AML-193 (cell line): ENCODE measurements around the gene PTPRE.

ENCODE experiments used
- DNase-seq, 2 experiments: peaks; one replicate each; lab custom pipeline; 2025; lab: John Stamatoyannopoulos, UW

The PTPRE gene

DNA sequence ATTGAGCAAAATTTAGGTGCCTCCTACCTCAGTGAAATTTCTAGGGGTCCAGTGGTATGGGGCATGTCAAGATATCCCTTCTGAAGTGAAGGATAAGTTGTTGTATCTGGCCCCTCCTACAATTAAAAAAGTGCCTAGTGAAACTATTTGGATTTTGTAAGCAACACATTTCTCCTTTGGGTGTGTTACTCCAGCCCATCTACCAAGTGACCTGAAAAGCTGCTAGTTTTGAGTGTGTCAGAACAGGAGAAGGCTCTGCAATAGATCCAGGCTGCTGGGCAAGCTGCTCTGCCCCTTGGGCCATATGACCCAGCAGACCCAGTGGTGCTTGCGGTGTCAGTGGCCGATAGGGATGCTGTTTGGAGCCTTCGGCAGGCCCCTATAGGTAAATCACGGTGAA, 46.0 kb downstream of the PTPRE start:
- DNase-seq = no peak

- no peak for DNase-seq
These were observed 47.0 kb downstream of the PTPRE start for GRCh38 chr10:127953876-127954275.

DNA sequence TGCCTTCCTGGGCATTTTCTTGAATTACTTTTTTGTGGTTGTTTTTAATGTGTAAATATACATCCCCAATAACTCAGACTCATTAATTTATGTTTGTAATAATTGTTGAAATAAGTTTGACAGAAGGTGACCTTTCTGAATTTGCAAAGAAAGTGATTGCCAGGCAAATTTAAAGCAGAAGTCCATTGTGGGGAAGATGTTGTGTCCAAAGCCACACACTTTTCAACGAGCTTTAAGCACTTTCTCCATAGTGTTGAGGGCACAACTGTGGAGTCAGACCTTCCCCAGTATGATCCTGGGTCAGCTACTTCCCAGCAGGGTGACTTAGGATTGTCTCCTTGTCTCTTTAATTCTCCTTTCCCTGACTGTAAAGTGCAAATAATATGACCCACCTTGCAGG, 52.5 kb downstream of the PTPRE start:
- no peak for DNase-seq

DNA sequence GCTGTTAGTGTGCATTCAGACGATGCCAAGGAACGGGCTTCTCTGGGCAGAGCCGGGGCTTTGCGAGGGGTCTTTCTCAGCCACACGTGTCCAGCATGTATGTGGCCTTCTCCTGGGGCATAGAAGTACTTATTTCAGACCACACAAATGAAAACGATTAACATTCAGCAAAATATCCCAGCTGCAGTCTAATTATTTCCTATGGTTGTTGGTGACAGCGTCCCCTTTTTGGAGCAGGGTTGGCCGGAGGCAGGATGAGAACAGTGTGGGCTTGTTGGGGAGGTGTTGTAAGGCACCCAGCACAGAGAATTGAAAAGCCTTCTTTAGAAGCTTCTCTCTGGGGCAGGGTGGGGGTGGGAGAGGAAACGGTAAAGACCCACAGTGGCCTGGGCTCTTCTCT, 54.2 kb downstream of the PTPRE start:
- DNase-seq = no peak

- no peak for DNase-seq
These were observed 55.3 kb downstream of the PTPRE start for GRCh38 chr10:127962205-127962604.

DNA sequence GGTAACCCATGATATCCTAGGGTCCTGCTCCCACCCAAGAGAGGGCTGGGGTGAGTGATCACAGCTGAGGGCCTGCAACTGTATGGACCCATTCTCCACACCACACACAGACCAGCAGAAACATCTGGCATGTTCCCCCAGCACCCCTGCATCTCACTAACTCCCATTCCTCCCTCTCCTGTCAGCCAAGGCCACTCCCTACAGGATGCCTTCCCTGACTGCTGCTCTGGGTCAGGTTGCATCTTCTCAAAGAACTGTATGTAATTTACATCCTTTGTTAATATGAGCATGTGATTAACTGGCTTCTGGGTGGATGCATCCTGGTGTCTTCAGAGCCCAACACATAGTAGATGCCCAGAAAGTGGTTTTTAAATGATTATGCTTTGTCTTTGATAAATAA, 56.2 kb downstream of the PTPRE start:
- DNase-seq = no peak

DNA sequence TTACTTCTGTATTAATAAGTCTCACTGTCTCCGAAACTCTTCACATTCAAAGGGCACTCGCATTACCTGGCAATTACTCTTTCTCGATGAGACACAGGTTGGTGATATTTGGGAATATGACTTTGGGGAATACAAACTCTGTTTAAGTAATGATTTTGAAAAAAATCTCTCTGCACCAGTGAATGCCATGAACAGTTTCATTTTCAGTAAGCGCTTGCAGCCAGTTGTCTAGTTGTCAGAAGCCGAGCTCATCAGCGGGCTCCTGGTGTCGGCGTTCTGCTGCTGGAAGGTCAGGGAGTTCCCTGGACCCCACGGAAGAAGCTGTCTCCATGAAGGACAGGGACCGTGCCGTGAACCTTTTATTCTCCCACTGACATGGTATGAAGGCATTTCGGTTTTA, 57.7 kb downstream of the PTPRE start:
- no peak for DNase-seq

- DNase-seq = no peak
These were observed 60.0 kb downstream of the PTPRE start for GRCh38 chr10:127966875-127967274.

DNA sequence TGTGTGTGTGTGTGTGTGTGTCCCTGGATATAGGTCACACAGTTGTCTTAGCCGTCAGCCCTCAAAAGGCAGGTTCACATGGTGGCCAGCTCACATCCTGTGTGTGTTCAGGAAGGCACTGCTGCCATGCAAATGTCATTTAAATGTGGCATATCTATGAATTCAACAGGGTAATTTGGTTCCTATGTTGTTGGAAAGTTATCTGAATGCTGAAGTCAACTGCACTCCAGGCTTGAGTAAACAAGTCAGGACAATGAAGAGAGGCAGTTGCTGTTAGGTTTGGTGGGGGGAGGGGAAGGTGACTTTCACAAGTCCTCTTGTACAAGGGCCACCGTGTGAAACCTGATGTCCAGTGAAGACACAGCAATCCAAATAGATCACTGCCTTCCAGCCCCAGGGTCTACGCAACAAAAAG, 61.1 kb downstream of the PTPRE start:
- DNase-seq = no peak

- DNase-seq = no peak
These were observed 61.8 kb downstream of the PTPRE start for GRCh38 chr10:127968659-127969058.

DNA sequence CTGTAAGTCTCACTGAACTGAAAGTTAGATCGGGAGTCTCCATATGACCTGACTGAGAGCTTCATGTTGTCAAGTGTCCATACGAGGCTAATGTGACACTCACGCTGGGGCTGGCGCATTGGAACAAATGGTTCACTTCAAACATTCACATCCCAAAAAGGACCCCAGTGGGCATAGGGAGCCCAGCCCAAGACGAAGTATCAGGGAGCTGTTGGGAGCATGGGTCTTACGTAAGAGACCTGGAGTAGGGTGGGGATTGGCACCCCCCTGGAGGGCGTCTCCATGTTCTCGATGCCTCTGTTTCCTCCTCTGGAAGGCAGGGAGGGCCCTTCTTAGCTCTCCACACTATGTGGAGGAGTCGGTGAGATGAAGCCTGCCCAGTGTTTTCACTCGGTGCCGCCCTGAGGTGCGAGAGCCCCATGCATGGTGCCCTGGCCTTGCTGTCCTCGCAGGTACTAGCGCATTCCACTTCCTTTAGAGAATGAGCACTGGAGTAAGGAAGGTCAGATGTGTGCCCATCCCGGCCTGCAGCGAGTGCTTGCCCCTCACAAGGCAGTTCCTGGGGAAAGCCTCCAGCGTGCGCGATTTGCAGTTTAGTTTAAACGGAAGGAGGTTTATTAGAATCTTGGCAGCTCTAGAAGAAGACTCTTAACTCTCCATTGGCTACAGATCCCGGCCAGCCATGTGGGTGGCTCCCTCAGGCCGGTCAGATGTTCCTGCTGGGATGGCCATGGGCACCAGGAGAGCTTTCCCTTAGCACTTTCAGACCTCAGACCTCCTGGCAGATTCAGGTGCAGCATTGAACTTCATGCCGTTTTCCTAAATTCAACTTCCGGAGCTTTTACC, 64.4 kb downstream of the PTPRE start:
- no peak for DNase-seq

DNA sequence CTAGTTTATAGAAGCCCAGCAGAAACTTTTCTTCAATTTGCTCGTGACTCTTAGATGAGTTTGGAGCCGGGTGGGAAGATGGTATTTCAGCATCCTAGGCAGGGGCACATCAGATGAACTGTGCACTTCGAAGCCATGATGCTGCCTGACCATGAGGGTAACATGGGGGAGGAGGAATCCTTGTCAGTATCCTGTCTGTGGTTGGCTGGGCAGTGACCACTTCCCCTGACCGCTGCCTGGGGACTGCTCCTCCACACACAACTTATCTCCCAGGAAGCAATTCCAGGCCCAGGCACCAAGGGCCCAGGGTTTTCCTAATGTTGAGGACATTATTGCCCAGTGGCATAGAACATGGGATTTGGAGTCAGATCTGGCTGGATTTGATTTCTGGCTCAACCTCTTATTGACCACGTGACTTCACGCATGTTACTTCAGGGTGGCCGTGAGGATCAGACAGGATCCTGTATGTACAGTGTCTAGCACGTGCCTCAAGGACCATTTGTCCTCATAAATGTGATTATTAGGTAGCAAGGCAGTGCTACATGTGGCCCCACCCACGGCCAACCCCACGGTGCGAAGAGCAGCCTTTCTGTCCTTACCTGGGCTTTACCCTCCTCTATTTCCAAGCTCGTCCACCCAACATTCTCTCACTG, 65.2 kb downstream of the PTPRE start:
- DNase-seq = no peak

DNA sequence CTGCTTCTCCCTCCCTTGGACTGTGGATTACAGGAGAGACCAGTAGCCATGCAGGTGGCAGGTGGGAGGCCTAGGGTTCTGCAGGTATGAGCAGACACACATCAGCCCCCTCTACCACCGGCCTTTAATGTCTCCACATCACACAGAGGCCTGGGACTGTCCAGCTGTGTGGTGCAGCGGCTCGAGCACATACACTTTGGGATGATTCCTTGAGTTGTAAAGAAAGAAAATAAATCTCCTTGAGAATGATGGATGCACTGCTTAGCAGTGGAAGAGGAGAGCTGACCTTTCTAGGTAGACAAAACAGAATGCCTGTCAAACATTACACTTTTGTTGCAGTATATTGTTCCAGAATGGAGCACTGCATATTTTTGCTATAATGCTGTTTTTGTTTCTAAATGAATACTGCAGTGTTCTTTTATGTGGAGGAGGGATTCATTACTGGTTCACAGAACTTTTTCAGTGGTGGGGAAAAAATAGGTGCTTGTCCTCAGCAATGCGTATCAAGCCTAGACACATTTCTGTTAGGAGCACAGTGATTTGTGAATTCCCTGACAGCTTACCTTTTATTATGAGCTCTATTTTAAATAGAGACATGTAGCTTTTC, 66.0 kb downstream of the PTPRE start:
- DNase-seq = no peak

DNA sequence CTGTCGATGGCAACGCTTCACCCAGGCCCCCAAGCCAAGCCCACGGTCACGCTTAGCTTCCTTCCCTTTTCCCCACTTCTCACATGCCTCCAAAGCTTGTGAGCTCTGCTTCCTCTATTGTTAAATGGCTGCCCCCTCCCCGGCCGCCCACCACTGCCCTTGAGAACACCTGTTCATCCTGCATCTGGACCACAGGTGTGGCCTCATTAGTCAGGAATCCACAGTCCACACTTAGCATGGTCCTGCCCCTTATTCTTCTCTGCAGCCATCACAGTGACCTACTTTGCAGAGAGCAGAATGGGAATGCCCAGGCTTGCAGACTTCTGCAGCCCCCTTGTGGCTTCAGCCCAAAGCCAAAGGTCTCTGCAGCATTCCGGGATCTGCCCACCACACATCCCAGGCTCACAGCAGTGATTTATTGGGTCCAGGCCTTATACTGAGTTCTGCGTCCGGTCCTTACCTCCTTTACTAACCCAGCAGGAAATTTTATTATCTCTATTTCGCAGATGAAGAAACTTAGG, 66.9 kb downstream of the PTPRE start:
- no peak for DNase-seq

- no peak for DNase-seq
These were observed 68.0 kb downstream of the PTPRE start for GRCh38 chr10:127974911-127975310.

DNA sequence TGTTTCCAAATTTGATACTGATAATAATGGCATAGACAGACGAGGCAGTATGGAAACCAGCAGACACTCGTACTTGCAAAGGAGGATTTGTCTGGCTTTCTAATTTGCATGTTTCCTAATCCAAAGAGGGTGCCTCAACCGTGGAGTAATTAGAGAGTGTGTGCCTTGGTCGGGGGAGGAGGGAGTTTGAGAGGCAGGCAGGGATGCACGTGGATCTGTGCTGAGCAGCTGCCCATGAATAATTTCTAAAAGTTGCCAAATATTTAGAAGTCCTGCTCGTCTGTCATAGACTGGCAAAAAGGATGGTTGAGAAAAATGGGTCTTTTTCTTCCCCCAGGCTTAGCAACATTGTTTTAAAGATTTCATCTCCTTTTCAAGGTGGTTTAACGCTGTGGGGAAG, 69.4 kb downstream of the PTPRE start:
- no peak for DNase-seq

- no peak for DNase-seq
These were observed 69.9 kb downstream of the PTPRE start for GRCh38 chr10:127976701-127977356.

GRCh38 chr10:127977357-127978009, 70.6 kb downstream of the PTPRE start:
- DNase-seq = no peak

- DNase-seq = no peak
These were observed 71.6 kb downstream of the PTPRE start for GRCh38 chr10:127978481-127978880.

DNA sequence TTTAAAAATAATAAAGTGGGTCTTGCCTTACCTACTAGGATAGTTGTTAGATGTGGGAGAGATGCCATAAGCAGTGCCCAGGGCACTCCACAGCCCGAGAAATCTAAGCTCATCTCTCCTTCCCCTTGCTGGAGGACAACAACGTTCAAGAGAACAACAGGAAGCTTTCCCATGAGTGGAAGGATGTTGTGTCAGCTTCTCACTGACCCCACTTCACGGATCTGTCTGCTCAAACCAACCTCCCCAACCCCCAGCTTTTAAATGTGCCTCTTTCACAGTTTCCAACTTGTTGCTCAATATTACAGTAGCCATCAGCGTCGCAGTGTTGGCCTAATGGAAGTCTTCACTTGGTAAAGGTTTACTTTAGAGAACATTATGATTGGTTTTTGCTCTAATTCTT, 72.1 kb downstream of the PTPRE start:
- no peak for DNase-seq

GRCh38 chr10:127979566-127979965, 72.7 kb downstream of the PTPRE start:
- DNase-seq = no peak

GRCh38 chr10:127980898-127981297, 74.0 kb downstream of the PTPRE start:
- DNase-seq = no peak
